PC-9 (cell line): Measurements from ENCODE around the gene MRO.

ENCODE experiments used
- EZH2 ChIP-seq: fragments of 200-600 bp; sonication (generic); IDR thresholded peaks from 2 replicates; pipeline ENCODE4 v1.8.0; 2017; ENCODE audit warnings: antibody characterized with exemption, low read depth
- TF ChIP-seq, protein P1 (sequence below): fragments of 200-600 bp; sonication (generic); conservative IDR thresholded peaks from 2 replicates; pipeline ENCODE4 v1.6.1; 2017; ENCODE audit warnings: mixed run types, antibody characterized with exemption, mild to moderate bottlenecking, moderate library complexity

DNA sequence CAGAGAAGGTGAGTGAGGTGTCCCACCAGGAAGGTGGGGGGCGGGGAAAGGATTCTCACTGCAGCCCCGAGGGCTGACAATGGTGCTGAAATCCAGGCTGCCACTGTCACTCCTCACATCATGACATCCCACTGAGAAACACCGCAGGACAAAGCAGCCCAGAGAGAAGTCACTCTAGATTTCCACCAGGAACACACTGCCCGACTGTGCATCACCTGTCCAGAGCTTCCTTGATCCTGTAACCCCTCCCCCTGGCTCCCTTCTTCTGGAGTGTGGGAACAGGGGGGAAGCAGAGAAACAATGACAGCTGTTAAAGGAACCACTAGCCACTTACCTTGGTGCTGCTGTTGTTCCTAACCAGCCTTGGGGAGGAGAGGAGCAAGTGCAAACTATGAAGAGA lies 69.9 kb downstream of the MRO start:
- no peak for TF ChIP-seq EZH2
- TF ChIP-seq, protein P1, sequence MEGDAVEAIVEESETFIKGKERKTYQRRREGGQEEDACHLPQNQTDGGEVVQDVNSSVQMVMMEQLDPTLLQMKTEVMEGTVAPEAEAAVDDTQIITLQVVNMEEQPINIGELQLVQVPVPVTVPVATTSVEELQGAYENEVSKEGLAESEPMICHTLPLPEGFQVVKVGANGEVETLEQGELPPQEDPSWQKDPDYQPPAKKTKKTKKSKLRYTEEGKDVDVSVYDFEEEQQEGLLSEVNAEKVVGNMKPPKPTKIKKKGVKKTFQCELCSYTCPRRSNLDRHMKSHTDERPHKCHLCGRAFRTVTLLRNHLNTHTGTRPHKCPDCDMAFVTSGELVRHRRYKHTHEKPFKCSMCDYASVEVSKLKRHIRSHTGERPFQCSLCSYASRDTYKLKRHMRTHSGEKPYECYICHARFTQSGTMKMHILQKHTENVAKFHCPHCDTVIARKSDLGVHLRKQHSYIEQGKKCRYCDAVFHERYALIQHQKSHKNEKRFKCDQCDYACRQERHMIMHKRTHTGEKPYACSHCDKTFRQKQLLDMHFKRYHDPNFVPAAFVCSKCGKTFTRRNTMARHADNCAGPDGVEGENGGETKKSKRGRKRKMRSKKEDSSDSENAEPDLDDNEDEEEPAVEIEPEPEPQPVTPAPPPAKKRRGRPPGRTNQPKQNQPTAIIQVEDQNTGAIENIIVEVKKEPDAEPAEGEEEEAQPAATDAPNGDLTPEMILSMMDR, result no peak
